ENCODE measurements around the gene PTPRM. TPM values are rescaled to one million over a fixed set of nuclear protein-coding genes. Genes with fewer than 3 reads are reported as not detected.

Gene PTPRM
- total and polyA plus RNA-seq, 4 donors: 9.2 to 23.0 (median 12.7) TPM

- H3K27ac ChIP-seq (ENCODE audit: low read depth in 1 of 2, low read length in 2 of 2): no peak overlapping the region
- H3K27me3 ChIP-seq (ENCODE audit: control insufficient read depth in 4 of 4, insufficient read depth in 4 of 4, low read length in 3 of 4): no peaks in the 10 kb centered on the region
- H3K4me3 ChIP-seq (ENCODE audit: low read depth in 1 of 3, low read length in 3 of 3): no peak overlapping the region
- no peaks in the 10 kb centered on the region for H3K36me3 ChIP-seq (ENCODE audit: control insufficient read depth in 4 of 4, insufficient read depth in 3 of 4, low read depth in 1 of 4, low read length in 3 of 4)
- 93% methylated on average over 4 of the region's 4 CpGs for WGBS
- no peaks in the 10 kb centered on the region for H3K4me1 ChIP-seq (ENCODE audit: control insufficient read depth in 4 of 4, insufficient read depth in 4 of 4, low read length in 3 of 4)
- H3K9ac ChIP-seq (ENCODE audit: low read depth in 1 of 2, low read length in 2 of 2): no peak overlapping the region
- no peak for DNase-seq (ENCODE audit: low spot score)
- H3K9me3 ChIP-seq (ENCODE audit: control insufficient read depth in 4 of 4, low read length in 3 of 4): no peaks in the 10 kb centered on the region
- TF ChIP-seq REST (IDR thresholded peaks at IDR 0.05) (no peak), CTCF (IDR thresholded peaks at IDR 0.05; ENCODE audit: low read depth, low read length, missing input control) (no peak), SP1 (IDR thresholded peaks at IDR 0.05) (no peak), RAD21 (IDR thresholded peaks at IDR 0.05) (no peak), FOXA1 (IDR thresholded peaks at IDR 0.05) (no peak), HNF4A (conservative IDR thresholded peaks at IDR 0.05) (no peak), TAF1 (conservative IDR thresholded peaks at IDR 0.05) (no peak), MAX (IDR thresholded peaks at IDR 0.05) (no peak), EGR1 (IDR thresholded peaks at IDR 0.05; ENCODE audit: low read depth in 2 of 2) (no peak), RXRA (IDR thresholded peaks at IDR 0.05) (no peak)
- TF ChIP-seq, protein P1, sequence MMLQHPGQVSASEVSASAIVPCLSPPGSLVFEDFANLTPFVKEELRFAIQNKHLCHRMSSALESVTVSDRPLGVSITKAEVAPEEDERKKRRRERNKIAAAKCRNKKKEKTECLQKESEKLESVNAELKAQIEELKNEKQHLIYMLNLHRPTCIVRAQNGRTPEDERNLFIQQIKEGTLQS (IDR thresholded peaks at IDR 0.05): no peak
- TF ChIP-seq, protein P2, sequence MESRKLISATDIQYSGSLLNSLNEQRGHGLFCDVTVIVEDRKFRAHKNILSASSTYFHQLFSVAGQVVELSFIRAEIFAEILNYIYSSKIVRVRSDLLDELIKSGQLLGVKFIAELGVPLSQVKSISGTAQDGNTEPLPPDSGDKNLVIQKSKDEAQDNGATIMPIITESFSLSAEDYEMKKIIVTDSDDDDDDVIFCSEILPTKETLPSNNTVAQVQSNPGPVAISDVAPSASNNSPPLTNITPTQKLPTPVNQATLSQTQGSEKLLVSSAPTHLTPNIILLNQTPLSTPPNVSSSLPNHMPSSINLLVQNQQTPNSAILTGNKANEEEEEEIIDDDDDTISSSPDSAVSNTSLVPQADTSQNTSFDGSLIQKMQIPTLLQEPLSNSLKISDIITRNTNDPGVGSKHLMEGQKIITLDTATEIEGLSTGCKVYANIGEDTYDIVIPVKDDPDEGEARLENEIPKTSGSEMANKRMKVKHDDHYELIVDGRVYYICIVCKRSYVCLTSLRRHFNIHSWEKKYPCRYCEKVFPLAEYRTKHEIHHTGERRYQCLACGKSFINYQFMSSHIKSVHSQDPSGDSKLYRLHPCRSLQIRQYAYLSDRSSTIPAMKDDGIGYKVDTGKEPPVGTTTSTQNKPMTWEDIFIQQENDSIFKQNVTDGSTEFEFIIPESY (IDR thresholded peaks at IDR 0.05): no peak
These were observed 411.7 kb downstream of the PTPRM start for GRCh38 chr18:7978834-7979233.

- H3K27ac ChIP-seq (ENCODE audit: low read depth in 1 of 2, low read length in 2 of 2): no peak overlapping the region
- no peaks in the 10 kb centered on the region for H3K27me3 ChIP-seq (ENCODE audit: control insufficient read depth in 4 of 4, insufficient read depth in 4 of 4, low read length in 3 of 4)
- no peaks in the 10 kb centered on the region for H3K9me3 ChIP-seq (ENCODE audit: control insufficient read depth in 4 of 4, low read length in 3 of 4)
- no peak overlapping the region for H3K4me3 ChIP-seq (ENCODE audit: low read depth in 1 of 3, low read length in 3 of 3)
- 98% methylated on average over 8 of the region's 8 CpGs for WGBS
- H3K4me1 ChIP-seq (ENCODE audit: control insufficient read depth in 4 of 4, insufficient read depth in 4 of 4, low read length in 3 of 4): no peaks in the 10 kb centered on the region
- DNase-seq (ENCODE audit: low spot score): no peak
- H3K36me3 ChIP-seq (ENCODE audit: control insufficient read depth in 4 of 4, insufficient read depth in 3 of 4, low read depth in 1 of 4, low read length in 3 of 4): no peaks in the 10 kb centered on the region
- no peak overlapping the region for H3K9ac ChIP-seq (ENCODE audit: low read depth in 1 of 2, low read length in 2 of 2)
- no peak for TF ChIP-seq REST (IDR thresholded peaks at IDR 0.05)
- TF ChIP-seq HNF4A (conservative IDR thresholded peaks at IDR 0.05): no peak
- TF ChIP-seq NR2F2 (IDR thresholded peaks at IDR 0.05): no peak
- no peak for TF ChIP-seq FOXA2 (IDR thresholded peaks at IDR 0.05)
- TF ChIP-seq MAX (IDR thresholded peaks at IDR 0.05): no peak
- no peak for TF ChIP-seq RAD21 (IDR thresholded peaks at IDR 0.05)
- no peak for TF ChIP-seq FOXA1 (IDR thresholded peaks at IDR 0.05)
- TF ChIP-seq, protein P1 (IDR thresholded peaks at IDR 0.05): no peak
- no peak for TF ChIP-seq YY1 (IDR thresholded peaks at IDR 0.05)
- no peak for TF ChIP-seq GABPA (IDR thresholded peaks at IDR 0.05 in 1 of 2, conservative IDR thresholded peaks at IDR 0.05 in 1 of 2)
- TF ChIP-seq CTCF (IDR thresholded peaks at IDR 0.05; ENCODE audit: low read depth, low read length, missing input control): no peak
- TF ChIP-seq EGR1 (IDR thresholded peaks at IDR 0.05; ENCODE audit: low read depth in 2 of 2): no peak
- TF ChIP-seq RXRA (IDR thresholded peaks at IDR 0.05): no peak
- no peak for TF ChIP-seq TAF1 (conservative IDR thresholded peaks at IDR 0.05)
These were observed 412.6 kb downstream of the PTPRM start for GRCh38 chr18:7979714-7980113.
